ENCODE data around the gene IMMP2L.

The IMMP2L gene

GRCh38 chr7:110808361-110808760 is 753.9 kb downstream of the IMMP2L start:
- no peak overlapping the region for H2AFZ ChIP-seq (ENCODE audit: low read depth, low read length)
- no peaks in the 10 kb centered on the region for H3K9me3 ChIP-seq (ENCODE audit: insufficient read depth, low read length, severe bottlenecking)

GRCh38 chr7:110804501-110804900 is 757.8 kb downstream of the IMMP2L start:
- no peak for TF ChIP-seq EZH2 (IDR thresholded peaks at IDR 0.05; ENCODE audit: borderline replicate concordance, low read depth, low read length, severe bottlenecking)
- TF ChIP-seq CTCF (IDR thresholded peaks at IDR 0.05; ENCODE audit: borderline replicate concordance, extremely low read depth, low read length, poor library complexity, severe bottlenecking), result no peak
- no peak overlapping the region for H2AFZ ChIP-seq (ENCODE audit: low read depth, low read length)
- H3K9ac ChIP-seq (ENCODE audit: low read depth, low read length), result no peak overlapping the region
- H3K4me3 ChIP-seq (ENCODE audit: low read depth in 1 of 2, low read length in 2 of 2), result no peak overlapping the region
- H3K9me3 ChIP-seq (ENCODE audit: insufficient read depth, low read length, severe bottlenecking), result no peaks in the 10 kb centered on the region
- no peak for DNase-seq
- H3K36me3 ChIP-seq (ENCODE audit: insufficient read depth, low read length), result no peaks in the 10 kb centered on the region
- no peaks in the 10 kb centered on the region for H3K27me3 ChIP-seq (ENCODE audit: insufficient read depth, low read length, poor library complexity)
- no peaks in the 10 kb centered on the region for H3K79me2 ChIP-seq (ENCODE audit: insufficient read depth, low read length)
- no peak for ATAC-seq (ENCODE audit: insufficient read depth, low read depth)
- H4K20me1 ChIP-seq (ENCODE audit: insufficient read depth, low read length), result no peaks in the 10 kb centered on the region
- no peak overlapping the region for H3K27ac ChIP-seq (ENCODE audit: low read length)
- no peaks in the 10 kb centered on the region for H3K4me1 ChIP-seq (ENCODE audit: insufficient read depth, low read length)
- H3K4me2 ChIP-seq (ENCODE audit: insufficient read depth, low read length), result no peak overlapping the region

More at GRCh38 chr7:110808361-110808760, 753.9 kb downstream of the IMMP2L start:
- TF ChIP-seq CTCF (IDR thresholded peaks at IDR 0.05; ENCODE audit: borderline replicate concordance, extremely low read depth, low read length, poor library complexity, severe bottlenecking), result no peak
- TF ChIP-seq EZH2 (IDR thresholded peaks at IDR 0.05; ENCODE audit: borderline replicate concordance, low read depth, low read length, severe bottlenecking), result no peak
- no peaks in the 10 kb centered on the region for H4K20me1 ChIP-seq (ENCODE audit: insufficient read depth, low read length)
- no peak overlapping the region for H3K9ac ChIP-seq (ENCODE audit: low read depth, low read length)
- no peak overlapping the region for H3K4me3 ChIP-seq (ENCODE audit: low read depth in 1 of 2, low read length in 2 of 2)
- H3K4me2 ChIP-seq (ENCODE audit: insufficient read depth, low read length), result no peak overlapping the region
- no peaks in the 10 kb centered on the region for H3K79me2 ChIP-seq (ENCODE audit: insufficient read depth, low read length)
- no peak overlapping the region for H3K27ac ChIP-seq (ENCODE audit: low read length)
- H3K27me3 ChIP-seq (ENCODE audit: insufficient read depth, low read length, poor library complexity), result no peaks in the 10 kb centered on the region
- no peak for DNase-seq
- no peak for ATAC-seq (ENCODE audit: insufficient read depth, low read depth)
- no peaks in the 10 kb centered on the region for H3K36me3 ChIP-seq (ENCODE audit: insufficient read depth, low read length)
- H3K4me1 ChIP-seq (ENCODE audit: insufficient read depth, low read length), result no peaks in the 10 kb centered on the region

- ATAC-seq (ENCODE audit: insufficient read depth, low read depth), result no peak
- H2AFZ ChIP-seq (ENCODE audit: low read depth, low read length), result no peak overlapping the region
- no peak overlapping the region for H3K4me2 ChIP-seq (ENCODE audit: insufficient read depth, low read length)
- H3K9me3 ChIP-seq (ENCODE audit: insufficient read depth, low read length, severe bottlenecking), result no peaks in the 10 kb centered on the region
- no peak overlapping the region for H3K9ac ChIP-seq (ENCODE audit: low read depth, low read length)
- TF ChIP-seq CTCF (IDR thresholded peaks at IDR 0.05; ENCODE audit: borderline replicate concordance, extremely low read depth, low read length, poor library complexity, severe bottlenecking) (no peak), EZH2 (IDR thresholded peaks at IDR 0.05; ENCODE audit: borderline replicate concordance, low read depth, low read length, severe bottlenecking) (no peak)
- no peak overlapping the region for H3K4me3 ChIP-seq (ENCODE audit: low read depth in 1 of 2, low read length in 2 of 2)
- H3K79me2 ChIP-seq (ENCODE audit: insufficient read depth, low read length), result no peaks in the 10 kb centered on the region
- no peak overlapping the region for H3K27ac ChIP-seq (ENCODE audit: low read length)
- no peaks in the 10 kb centered on the region for H4K20me1 ChIP-seq (ENCODE audit: insufficient read depth, low read length)
- H3K36me3 ChIP-seq (ENCODE audit: insufficient read depth, low read length), result no peaks in the 10 kb centered on the region
- DNase-seq, result no peak
- H3K27me3 ChIP-seq (ENCODE audit: insufficient read depth, low read length, poor library complexity), result no peaks in the 10 kb centered on the region
- no peaks in the 10 kb centered on the region for H3K4me1 ChIP-seq (ENCODE audit: insufficient read depth, low read length)
These were observed 758.6 kb downstream of the IMMP2L start for GRCh38 chr7:110803602-110804143.

GRCh38 chr7:110801502-110801901 is 760.8 kb downstream of the IMMP2L start:
- Histone ChIP-seq H3K9me3 (ENCODE audit: insufficient read depth, low read length, severe bottlenecking) (no peaks in the 10 kb centered on the region), H4K20me1 (ENCODE audit: insufficient read depth, low read length) (no peaks in the 10 kb centered on the region), H3K27ac (ENCODE audit: low read length) (no peak overlapping the region), H3K4me3 (ENCODE audit: low read depth in 1 of 2, low read length in 2 of 2) (no peak overlapping the region), H3K36me3 (ENCODE audit: insufficient read depth, low read length) (no peaks in the 10 kb centered on the region), H2AFZ (ENCODE audit: low read depth, low read length) (no peak overlapping the region), H3K4me2 (ENCODE audit: insufficient read depth, low read length) (no peak overlapping the region), H3K9ac (ENCODE audit: low read depth, low read length) (no peak overlapping the region), H3K27me3 (ENCODE audit: insufficient read depth, low read length, poor library complexity) (no peaks in the 10 kb centered on the region), H3K79me2 (ENCODE audit: insufficient read depth, low read length) (no peaks in the 10 kb centered on the region), H3K4me1 (ENCODE audit: insufficient read depth, low read length) (no peaks in the 10 kb centered on the region)
- ATAC-seq (ENCODE audit: insufficient read depth, low read depth) (no peak), DNase-seq (no peak)
- no peak for TF ChIP-seq EZH2 (IDR thresholded peaks at IDR 0.05; ENCODE audit: borderline replicate concordance, low read depth, low read length, severe bottlenecking)
- no peak for TF ChIP-seq CTCF (IDR thresholded peaks at IDR 0.05; ENCODE audit: borderline replicate concordance, extremely low read depth, low read length, poor library complexity, severe bottlenecking)
